C4-2B (cell line): ENCODE data around the gene EPS8L3.

Source experiments
- ZFX ChIP-seq: fragments of 450-650 bp; IDR thresholded peaks from 2 replicates; pipeline ENCODE4 v1.6.1; 2017
- TF ChIP-seq, protein P1 (sequence below): fragments of 450-650 bp; conservative IDR thresholded peaks from 2 replicates; pipeline ENCODE4 v1.5.1; 2017; ENCODE audit warnings: mild to moderate bottlenecking

DNA sequence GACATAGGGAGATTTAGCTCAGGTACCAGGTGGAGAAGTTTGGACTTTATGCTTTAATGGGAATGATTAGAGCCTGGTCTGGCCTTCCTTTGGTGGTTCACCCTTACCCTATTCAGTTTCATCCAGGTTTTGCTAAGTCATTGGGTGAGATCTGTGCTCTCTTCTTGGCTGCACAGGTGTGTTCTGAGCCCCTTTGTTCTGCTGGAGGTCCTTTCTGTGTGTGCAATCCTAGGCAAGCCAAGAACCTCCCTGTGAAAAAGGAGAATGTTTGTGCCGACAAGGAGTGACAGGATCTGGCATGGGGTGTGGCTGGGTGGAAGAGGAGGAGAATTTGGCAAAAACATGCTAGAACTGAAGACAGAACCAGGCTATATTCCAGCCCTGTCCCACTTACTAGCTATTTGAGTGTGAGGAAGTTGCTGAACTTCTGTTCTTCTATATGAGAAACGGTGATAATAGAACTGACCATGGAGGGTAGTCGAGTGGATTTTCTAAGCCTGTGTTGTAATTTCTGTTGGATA lies 47.1 kb downstream of the EPS8L3 start:
- no peak for TF ChIP-seq ZFX
- TF ChIP-seq, protein P1, sequence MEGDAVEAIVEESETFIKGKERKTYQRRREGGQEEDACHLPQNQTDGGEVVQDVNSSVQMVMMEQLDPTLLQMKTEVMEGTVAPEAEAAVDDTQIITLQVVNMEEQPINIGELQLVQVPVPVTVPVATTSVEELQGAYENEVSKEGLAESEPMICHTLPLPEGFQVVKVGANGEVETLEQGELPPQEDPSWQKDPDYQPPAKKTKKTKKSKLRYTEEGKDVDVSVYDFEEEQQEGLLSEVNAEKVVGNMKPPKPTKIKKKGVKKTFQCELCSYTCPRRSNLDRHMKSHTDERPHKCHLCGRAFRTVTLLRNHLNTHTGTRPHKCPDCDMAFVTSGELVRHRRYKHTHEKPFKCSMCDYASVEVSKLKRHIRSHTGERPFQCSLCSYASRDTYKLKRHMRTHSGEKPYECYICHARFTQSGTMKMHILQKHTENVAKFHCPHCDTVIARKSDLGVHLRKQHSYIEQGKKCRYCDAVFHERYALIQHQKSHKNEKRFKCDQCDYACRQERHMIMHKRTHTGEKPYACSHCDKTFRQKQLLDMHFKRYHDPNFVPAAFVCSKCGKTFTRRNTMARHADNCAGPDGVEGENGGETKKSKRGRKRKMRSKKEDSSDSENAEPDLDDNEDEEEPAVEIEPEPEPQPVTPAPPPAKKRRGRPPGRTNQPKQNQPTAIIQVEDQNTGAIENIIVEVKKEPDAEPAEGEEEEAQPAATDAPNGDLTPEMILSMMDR: no peak
